DMS79 treated with DMSO at 0.1 percent for 48 hours (cell line): ENCODE results near the gene LRP8.

Source experiments
- DNase-seq: peaks from one replicate; lab custom pipeline; 2025; lab: John Stamatoyannopoulos, UW

LRP8 gene

DNA sequence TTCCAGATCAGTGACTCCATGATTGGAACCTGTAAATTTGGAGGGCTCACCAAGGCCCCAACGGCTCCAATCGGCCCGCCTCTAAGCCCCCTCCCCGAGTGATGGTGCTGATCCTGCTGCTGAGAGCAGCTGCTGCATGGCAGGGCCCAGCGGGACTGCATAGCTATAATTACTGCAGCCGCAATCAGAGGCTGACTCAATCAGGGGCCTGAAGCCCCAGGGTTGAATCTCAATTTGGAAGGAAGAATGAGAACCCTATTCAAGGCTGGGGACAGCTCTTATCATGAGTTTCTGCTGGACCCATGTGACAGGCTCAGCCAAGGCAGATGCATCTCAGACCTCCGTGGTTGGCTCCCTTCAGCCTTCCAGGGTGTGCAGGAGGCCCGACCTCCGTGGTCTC lies 46.7 kb downstream of the LRP8 start:
- no peak for DNase-seq

DNA sequence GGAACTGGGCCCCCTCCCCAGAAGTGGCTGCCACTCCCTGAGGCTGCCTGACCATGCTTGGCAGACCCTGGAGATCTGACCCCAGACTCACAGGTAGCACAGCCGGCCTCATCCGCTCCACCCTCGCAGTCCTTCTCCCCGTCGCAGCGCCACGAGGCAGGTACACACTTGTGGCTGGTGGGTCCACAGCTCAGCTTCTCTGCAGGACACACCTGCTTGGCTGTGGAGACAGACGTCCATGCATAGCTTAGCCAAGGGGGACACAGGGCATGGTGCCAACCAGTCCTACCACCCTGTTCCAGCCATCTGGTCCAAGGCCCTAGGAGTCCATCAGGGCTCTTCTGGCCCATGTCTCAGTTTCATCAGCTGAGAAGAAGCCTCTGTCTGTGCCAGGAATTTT lies 47.4 kb downstream of the LRP8 start:
- DNase-seq: no peak

DNA sequence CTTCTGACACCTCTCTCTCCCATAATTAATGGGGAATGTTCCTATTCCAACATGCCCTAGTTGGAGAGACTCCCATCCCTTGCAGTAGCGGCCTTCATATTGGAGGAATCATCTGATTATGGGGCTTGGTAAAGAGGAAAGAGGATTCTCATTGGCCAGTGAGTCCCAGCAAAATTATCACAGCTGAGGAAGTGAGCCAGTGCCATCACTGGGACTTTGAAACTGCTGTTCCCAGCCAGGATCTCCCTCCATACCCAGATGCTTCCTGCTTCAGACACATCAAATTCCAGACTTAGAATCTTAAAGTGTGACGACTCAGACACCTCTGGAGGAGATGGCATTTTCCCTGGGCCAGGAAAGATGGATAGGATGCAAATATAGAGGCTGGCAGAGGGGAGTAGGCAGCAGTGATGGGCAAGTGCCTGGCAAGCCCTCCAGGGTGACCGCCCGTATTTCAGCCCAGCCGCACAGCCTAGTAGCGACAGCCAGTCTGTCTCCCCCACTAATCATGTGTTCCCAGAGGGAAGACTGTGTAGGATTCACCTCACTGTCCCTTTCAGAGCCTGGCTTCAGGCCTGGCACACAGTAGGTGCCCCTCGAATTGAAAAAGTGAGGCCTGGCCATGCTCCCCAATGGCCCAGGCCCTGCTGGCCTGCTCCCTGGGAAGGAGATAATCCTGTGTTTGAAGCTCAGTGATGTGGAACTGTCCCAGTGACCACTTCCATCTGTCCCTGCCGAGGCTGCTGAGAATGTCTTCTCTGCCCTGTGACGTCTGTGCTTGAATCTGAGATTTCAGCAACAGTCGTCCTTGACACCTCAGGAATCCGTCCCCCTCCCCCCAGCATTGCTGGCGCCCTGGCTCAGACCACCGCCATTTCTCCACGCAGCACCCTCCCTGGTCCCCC lies 48.3 kb downstream of the LRP8 start:
- DNase-seq: no peak

DNA sequence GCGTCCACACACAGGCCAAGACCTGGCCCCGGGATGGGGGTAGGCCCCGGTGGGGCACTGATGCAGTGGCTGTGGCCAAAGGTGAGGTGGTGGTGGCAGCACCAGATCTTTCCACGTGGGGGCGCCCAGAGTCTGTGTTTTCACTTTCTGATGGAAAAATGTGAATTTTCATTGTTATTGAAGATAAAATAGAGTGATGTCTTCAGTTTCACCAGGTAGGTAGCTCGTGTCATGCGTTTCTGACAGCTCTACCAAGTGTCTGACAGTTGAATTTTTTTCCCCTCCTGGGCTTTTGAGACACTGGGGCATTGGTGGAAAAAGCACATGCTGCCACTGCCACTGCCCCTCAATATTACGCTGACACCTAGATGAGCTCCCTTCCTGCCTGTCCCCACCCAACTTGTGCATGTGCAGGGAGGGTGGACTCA lies 49.6 kb downstream of the LRP8 start:
- DNase-seq: peak; percentile 39

DNA sequence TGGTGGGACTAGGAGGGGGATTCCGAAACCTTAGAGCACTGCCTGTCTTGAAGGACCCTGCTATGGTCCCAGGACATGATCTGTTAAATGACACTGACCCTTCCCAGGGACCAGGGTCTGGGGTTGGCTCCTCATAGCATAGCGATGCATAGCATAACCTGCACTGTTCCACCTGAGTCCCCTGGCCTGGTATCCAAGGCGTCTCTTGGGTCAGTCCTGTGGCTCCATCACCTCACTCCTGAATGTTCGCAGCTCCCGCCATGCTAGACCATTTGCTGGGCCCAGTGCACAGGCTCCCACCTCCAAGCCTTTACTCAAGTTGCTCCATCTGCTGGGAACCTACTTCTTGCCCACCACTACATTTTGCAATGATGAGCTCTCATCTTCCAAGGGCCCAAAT lies 50.5 kb downstream of the LRP8 start:
- DNase-seq: no peak

DNA sequence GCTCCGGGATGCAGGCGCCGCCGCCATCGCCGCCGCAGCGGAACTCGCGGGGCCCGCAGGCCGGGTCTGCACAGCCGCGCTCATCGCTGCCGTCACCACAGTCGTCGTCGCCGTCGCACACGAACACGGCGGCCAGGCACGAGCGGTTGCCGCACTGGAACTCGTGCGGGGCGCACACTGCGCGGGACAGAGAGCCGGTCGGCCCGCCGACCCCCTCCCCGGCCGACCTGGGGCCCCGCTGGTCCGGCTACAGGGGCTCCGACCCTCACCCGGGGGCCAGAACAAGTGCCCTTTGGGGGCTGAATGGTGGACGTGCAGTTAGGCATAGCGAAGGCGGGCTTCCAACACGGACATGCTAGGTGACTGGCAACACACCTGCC lies 51.0 kb downstream of the LRP8 start:
- DNase-seq: no peak

DNA sequence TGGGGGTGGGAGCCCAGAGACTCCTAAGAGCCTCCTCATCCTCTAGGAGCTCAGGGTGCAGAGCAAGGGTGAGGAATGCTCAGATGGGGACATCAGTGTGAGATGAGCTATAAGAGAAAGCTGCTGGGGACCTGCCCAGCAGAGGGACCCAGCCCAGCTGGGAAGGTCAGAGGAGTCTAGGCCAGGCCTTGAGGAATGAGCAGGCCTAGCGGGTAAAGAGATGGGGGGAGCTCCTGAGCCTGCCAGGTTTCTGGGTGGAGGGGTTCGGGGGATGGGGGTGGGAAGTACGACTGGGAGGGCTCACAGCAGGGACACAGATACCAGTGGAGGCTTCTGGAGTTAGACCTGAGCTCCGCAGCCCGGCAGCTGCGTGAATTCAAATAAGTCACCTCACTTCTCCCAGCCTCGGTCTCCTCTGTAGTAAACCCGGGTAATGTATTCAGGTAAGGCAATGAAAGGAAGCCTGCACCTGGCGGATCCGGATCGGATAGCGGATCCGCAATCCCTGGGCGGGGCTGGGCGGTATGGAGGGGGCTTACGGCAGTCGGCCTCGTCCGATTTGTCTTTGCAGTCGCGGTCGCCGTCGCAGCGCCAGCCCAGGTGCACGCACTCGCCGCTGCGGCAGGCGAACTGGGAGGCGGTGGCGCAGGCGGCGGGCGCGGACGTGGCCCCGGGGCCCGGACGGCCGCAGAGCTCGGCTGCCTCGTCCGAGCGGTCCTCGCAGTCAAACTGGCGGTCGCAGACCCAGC lies 51.5 kb downstream of the LRP8 start:
- DNase-seq: no peak

DNA sequence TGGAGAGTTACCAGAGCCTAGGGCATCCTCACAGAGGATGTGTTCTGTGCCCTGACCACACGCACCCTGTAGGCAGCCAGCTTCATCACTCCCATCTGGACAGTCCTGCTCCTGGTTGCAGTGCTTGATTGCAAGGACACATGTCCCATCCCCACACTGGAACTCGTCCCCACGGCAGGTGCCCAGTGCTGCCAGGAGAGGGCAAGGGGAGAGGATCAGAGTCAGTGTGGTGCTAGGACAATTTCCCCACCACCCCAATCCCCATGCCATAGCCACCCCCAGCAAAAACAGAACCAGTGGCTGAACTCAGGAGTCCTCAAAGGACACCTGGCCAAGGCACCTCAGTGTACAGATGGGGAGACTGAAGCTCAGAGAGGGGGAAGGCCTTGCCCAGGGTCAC lies 52.3 kb downstream of the LRP8 start:
- DNase-seq: no peak

DNA sequence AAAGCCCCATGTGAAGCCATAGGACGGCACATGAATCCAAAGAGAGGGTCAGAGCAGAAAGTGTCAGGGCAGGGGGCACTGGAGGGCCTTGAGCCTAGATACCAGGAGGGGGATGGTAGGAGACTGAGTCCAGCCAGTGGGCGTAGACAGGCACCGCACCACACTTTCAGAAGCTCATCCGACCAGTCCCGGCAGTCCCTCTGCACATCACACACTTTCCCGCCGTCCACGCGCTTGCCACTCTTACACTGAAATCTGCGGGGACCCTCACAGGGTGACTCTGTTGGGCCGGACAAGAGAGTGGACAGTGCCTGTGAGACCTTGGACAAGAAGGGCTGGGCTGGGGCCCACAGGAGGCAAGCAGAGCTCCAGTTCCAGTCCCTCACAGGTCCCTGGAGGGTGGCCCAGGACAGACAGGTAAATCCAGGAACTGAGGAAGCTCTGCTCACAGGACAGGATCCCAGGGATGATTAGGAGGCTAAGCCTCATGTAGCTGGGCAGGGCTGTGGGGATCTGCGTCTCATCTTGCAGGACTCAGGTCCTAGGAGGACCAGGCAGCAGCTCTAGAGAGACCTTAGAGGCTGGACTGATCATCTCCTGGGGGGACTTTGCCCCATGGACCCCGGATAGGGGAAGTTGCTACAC lies 53.2 kb downstream of the LRP8 start:
- DNase-seq: no peak

DNA sequence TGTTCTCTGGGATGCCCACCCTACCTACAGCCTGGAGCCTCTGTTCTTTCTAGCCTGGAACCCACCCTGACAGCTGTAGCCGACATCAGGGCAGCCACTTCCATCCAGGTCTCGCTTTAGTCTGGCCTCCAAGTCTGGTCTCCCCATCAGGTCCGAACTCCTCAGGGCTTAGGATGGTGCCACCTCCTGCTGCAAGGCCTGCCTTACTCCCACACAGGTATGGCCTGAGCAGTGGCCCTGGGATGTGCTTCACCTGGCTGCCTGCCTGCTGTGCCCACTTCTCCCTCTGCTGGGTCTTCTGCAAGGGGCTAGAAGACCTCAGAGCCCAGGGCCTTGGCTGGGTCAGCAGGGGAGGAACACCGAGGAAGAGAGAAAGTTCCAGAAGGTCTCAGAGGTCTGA lies 53.8 kb downstream of the LRP8 start:
- DNase-seq: no peak

DNA sequence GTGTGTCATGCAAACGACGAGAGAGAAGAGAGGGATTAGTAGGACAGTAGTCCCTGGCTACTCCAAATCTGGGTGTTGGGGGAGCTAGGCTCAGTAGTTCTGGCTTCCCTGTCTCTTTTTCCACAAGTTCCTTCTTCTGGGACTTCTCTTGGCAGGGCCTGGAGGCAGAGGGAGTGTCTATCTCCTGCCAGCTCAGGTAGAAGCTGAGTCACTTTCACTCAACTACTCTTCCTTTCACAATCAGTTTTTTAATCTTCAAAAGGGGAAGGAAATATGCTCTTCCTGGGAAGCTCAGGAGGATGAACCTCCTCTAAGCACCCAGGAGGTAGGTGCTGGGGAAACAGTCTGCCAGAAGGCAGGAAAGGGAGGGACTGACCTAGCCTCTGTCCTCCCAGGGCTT lies 54.3 kb downstream of the LRP8 start:
- no peak for DNase-seq

DNA sequence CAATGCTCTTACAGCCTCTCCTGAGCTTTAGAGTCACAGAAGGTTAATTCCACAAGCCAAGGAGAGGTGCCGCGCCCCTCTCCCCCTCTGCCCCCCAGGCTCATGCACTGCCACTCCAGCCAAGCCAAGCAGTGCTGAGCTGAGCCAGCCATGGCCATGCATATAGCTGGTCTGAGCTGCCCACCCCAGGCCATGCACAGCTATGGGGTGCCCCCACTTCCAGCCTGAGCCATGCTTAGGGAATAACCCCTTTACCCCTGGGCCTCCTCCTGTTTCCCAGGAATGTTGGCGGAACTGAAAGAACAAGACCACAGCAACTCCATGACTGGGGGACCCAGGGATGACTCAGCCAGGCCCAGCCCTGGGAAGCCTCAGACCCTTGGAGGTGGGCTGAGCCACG lies 55.5 kb downstream of the LRP8 start:
- DNase-seq: no peak

DNA sequence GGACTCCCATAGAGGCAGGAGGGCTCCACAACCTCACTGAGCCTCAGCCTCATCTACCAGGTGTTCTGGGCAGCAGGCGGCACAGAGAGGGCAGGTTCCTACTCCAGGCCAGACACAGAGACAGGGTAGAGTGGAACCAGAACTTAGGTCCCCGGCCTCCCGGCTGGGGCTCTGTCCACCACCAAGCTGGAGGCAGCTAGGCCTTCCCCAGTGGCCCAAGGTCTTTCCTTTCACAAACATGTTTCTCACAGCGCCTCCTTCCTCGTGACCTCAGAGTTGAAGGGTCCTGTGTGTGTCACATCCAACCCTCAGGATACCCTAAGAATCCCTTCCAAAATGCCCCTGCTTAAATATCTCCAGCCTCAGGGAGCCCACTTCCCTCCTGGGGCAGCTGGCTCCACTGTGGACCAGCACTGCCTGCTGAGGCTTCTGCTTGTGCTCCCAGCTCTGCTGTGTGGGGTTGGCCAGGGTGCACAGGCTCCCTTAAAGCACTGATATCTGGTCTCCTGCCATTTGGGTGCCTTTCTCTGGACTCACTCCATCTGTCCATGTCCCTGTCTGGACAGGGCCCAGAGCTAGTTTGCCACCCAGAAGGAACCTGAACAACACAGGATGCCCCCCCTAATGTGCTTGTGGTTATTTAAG lies 56.3 kb downstream of the LRP8 start:
- DNase-seq: no peak

DNA sequence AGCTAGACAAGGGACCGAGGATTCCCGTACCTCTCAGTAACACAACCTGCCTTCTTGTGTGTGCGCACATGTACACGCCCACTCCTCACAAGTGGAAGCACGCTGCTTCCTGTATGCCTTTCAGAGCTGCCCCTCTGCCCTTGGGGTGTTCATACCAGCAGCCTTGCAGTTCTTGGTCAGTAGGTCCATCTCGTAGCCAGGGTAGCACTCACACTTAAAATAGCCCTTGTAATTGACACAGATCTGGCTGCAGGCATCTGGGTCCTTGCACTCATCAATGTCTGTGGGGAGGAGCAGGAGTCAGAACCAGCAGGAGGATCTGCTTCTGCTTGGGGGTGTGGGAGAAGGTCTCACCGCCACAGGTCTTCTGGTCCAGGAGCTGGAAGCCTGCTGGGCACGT lies 57.0 kb downstream of the LRP8 start:
- no peak for DNase-seq

DNA sequence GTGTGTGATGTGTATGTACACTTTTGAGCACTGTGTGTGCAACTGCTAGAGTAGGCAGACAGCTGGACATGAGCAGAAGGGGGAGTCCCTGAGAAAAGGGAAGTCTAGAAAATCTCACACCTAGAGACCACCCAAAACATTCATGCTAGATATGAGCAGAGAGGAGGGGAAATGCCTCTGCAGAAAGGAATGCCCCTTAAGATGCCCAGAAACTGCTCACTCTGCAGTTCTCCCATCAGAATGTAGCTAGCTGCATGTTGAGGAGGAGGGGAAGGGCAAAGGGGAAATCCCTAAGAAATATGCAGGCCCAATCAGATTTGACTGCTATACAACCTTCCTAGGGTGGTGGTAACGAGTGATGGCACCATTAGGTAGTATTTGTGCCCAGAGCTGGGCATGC lies 57.8 kb downstream of the LRP8 start:
- DNase-seq: no peak

DNA sequence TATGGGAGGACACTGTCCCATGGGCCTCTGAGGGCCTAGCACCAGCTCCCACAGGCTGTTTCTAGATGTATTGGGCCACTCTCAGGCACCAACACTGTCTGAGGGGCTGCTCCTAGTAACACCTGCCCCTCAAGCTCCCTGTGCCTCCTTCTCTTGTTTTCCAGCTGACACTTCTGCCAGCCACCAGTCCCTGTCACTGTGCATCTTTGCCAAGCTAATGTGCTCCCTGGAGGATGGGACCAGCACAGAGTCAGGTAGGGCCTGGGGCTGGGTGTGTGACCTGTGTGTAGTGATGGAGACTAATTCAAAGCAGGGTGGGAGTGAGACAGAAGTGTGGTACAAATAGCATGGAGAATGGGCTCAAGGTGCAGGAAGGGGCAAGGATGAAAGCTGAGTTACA lies 60.1 kb downstream of the LRP8 start:
- DNase-seq: no peak

DNA sequence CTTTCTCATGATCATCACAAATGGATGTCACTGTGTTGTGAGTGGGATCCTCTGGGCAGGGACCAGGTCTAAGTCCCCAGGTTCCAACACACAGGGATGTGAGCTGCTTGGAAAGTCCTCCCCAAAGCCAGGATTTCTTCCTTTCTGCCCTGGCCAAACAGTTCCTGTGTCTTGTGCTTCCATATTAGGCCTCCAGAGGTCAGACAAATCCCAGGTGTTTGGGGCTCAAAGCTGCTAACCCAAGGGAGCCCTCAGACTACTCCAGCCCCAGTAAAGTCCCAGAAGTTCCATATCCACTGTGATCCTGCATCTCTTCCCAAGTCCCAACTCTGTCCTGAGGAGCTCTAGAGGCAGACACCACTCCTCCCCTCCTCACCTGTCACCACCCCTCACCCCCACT lies 61.8 kb downstream of the LRP8 start:
- DNase-seq: peak; percentile 21

DNA sequence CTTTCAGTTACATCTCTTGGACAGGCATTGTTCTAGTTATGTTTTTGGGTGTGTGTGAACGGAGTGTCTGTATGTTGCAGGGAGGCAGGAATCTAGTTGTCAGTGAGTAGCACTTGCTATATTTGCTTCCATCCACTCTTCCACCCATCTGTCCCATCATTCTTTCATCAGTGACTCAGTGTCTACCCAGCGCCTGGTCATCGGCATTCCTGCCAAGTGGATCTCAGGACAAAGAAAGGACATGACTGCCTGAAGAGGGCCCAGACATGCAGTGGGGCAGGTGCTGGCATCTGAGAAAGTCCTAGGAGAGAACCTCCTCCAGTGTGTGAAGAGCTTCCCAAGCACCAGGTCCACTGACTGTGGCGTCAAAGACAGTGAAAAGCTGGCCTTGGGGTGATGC lies 62.3 kb downstream of the LRP8 start:
- DNase-seq: no peak

DNA sequence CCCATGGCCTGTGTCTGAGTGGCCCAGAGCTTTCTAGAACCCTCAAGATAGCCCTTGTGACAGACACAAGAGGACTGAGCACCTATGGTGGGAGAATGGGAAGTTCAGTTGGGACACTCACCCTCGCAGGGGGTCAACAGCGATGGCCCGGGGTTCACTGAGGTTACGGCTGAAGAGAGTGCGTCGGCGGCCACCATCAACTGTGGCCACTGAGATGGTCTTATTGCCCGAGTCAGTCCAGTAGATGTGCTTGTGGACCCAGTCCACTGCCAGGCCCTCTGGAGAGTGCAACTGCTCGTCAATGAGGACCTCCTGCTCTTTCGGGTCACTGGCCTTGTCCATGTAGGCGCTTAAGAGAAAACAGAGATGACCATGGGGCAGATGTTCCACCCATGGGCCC lies 63.8 kb downstream of the LRP8 start:
- DNase-seq: no peak

DNA sequence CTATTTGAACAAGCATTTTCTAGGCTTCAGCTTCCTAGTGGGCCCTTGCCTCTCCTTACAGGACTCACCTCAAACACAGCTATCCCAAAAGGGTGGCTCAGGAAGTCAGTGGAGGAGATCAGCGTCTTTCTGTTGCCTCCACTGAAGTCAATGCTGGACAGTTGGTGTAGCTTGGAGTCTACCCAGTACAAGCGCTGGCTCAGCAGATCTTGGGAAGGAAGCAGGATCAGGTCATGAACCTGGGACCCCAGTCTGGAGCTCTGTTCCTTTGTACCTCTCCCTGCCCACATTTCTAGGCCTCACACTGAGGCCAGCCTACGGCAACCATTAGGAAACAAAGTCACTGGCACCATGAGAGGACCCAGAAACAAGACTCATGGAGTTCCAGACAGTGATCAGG lies 65.9 kb downstream of the LRP8 start:
- no peak for DNase-seq

DNA sequence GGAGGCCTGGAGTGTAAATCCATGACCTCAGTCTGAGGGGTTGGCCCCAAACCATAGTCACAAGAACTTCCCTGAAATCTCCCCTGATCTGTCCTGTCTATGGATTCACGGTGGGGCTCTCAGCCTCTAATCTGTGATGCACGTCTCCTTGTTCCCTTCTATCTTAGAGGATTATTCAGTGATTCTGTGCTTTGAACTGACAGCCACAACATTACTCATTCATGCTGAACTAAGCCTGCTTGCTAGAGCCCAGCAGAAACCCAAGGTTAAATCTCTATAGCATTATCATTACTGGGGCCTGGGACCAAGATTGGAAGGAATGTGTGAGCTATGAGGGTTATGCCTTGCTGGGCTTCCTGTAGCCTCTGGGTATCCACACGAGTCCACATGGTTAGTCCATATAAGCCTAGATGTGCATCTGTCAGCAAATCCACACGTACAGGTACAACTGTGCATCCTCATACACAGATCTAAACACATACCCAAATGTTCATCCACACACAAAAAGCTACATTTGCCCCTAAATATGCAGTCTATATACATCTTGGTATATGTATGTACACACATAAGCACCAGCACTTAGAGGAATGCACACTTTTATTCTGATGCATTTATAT lies 67.1 kb downstream of the LRP8 start:
- DNase-seq: no peak

DNA sequence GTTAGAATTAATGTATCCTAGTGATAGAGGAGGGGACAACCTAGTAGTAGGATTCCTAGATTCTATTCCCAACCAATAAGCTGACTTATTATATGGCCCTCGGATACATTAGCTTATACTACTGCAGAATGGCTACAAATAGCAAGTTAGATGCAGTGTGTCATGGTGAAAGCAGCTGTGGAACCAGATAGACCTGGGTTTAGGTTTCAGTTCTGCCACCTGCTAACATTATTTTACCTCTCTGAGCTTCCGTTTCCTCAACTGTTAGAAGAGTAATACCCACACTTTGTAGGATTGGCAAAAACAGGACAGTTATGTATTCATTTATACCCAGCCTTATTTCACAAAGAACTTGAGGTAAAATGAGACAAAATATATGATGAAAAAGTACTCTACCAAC lies 67.9 kb downstream of the LRP8 start:
- no peak for DNase-seq
